IPS DF 4.7 (cell line): ENCODE data around the gene RAX2.
"Not testable (repeated sequence)": the region's sequence is repeated elsewhere in the genome, so short reads cannot be mapped to it uniquely, and the experiment has no call there.

Experiments used
- DNase-seq: peaks from one replicate; pipeline ENCODE4 v3.0.0-alpha.2; 2013; ENCODE audit warnings: low spot score; ENCODE audit errors: extremely low read depth

RAX2 gene

DNA sequence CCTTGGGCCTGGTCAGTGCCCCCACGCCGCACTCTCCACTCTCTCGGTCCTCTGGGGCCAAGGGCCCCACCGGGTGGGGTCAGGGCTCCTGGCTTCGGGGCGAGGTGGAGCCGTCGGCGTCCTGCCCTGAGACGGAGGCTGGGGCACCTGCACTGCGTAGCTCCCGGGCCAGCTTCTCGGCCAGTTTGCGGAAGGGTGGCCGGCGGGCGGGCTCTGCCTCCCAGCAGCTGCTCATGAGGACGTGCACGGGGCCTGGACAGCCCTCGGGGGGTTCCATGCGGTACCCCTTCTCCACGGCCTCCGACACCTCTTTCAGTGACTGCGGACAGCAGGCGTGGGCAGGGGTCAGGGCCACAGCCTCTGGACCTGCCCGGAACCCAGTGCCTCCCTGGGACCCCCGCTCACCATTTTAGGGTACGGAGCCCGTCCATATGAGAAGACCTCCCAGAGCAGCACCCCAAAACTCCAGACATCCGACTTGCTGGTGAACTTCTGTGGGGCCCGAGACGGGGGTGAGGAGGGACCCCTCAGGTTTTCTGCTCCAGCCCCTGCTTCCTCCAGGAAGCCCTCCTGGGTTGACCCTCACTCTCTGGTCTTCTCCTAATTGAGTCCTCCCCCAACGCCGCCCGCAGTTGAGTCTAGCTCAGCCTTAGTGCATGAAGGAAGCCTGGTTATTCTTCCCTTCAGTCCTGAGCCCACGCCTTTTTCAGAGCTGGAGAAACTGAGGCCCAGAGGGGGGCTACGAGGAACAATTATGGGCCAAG, 6.3 kb upstream of the RAX2 start:
- no peak for DNase-seq

DNA sequence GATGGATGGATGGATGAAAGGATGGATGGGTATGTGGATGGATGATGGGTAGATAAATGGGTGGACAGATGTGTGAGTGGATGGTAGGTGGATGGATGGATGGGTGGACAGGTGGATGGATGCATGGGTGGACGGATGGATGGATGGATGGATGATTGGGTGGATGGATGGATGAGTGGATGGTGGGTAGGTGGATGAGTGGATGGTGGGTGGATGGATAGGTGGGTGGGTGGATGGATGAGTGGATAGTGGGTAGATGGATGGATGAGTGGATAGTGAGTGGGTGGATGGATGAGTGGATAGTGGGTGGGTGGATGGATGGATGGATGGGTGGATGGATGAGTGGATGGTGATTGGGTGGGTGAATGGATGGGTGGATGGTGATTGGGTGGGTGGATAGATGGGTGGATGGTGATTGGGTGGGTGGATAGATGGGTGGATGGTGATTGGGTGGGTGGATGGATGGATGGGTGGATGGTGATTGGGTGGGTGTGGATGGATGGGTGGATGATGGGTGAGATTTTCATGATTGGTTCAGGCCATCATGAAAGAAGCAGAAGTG, 4.5 kb upstream of the RAX2 start:
- no peak for DNase-seq

DNA sequence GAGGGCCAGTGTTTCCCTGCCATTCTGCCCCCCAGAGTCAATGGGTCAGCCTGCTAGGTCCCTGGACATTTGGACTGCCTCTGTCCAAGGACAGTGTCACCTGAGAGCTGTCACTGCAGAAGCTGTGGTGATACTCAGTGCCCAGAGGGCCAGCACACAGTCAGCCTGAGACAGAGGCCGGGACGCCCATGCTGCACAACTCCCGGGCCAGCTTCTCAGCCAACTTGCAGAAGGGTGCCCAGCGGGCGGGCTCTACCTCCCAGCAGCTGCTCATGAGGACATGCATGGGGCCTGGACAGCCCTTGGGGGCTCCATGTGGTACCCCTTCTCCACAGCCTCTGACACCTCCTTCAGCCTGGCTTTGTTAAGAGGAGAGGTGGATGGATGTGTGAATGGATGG, 3.8 kb upstream of the RAX2 start:
- DNase-seq = no peak

DNA sequence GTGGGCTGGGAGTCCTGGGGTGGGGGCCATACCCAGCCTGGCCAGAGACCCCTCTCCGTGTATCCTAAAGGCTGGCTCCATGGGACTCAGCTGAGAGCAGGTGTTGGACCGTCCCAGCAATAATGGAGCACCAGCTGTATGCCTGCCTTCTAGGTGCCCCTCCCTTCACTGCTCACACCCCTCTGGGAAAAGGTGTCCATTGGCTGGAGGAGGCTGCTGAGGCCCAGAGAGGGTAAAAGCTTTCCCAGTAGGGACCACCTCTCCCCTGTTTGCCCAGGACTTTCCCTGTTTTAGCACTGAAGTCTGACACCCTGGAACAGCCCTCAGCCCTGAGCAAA, 3.3 kb upstream of the RAX2 start:
- no peak for DNase-seq

DNA sequence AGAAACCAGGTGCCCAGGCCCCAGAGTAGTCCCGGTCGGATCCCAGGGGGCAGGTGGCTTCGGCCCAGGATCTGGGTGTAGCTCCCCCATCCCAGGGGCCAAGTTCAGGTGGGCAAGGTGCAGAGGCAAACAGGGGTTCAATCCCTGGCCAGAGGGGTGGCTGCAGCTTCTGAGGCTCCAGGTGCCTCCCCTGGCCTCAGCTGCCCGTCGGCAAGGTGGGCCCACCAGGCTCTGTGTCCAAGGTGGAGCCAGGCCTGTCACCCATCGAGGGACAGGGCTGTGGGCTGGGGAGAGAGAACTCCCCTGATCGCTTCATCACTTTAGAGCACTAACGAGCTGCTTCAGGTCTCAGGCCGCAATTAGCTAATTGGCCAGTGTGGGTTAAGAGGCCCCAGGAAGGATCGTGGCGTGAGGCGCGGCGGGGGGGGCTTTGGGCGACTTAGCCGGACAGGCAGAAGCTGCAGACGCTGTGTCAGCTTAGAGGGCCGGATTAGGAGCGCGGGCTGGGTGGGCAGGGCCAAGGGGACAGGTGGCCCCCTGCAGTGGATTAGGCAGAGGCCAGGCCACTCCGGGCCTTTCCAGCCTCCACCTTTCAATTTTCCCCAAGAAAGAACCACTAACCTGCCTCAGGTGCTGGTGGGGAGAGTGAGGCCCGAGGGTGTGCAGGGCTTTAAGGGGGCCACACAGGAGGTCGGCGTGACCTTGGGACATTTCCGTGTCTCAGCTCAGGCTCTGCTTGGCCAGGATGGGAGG, 2.8 kb upstream of the RAX2 start:
- no peak for DNase-seq

DNA sequence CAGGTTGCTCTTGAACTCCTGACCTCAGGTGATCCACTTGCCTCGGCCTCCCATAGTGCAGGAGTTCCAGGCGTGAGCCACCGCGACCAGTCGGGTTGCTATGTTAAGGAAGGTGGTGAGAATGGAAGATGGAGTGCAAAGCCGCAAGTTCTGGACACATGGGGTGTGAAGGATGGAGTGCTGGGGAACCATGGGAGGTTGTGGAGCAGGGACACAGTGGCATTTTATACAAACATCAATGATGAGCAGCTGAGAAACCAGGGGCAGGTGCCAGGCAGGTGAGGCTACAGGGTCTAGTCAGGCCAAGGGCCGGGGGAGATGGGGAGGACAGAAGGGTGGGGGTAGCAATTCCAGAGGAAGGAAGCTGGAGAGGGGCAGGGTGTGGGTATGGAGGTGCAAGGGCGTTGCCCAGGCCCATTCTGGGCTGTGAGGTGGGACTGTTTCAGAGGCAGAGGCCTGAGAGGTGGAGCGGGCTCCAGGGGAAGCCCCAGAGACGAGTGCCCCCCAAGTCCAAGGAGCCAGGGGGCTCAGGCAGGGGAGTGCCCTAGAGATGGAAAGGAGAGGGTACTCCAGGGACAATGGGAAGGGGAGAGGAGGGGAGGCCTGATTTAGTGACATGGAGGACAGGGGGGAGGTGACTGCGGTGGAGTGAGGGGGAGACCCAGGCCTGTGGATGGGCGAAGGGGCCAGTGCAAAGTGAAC, 1.9 kb upstream of the RAX2 start:
- no peak for DNase-seq

DNA sequence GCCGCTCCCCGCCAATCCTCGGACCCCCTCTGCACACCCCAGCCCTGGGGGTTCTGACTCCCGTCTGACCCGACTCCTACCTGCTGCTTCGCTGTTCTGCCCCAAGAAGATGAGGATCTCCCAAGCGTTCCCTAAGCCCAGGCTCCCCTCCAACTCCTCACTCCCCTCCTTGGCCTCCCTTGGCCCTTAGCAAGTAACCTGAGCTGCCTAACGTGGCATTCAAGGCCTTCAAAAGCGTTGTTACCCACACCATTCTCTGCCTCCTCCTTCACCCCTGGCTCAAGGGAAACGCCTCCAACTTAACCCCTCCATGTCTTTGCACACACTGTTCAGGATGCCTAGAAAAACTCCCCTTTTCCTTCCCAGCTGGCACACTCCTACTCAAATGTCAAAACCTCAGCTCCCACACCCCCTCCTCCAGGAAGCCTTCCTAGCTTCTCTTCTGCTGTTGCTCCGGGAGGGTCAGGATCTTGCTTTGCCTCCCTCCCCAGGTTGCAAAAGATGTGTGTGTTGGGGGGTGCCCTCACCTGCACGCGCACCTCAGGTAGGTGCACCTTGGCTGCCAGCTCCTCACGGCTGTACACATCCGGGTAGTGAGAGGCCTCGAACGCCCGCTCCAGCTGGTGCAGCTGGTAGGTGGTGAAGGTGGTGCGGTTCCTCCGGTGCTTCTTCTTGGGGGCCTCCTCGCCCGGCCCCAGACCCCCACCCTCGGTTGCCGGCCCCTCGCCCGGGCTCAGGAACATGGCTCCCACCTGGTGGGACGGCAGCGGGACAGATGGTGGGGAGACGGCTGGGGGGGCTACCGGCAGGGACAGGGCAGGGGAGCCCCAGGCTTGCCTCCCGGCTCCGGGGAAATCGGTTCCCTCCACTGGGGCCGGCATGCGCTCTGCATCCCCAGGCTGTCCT, 775 bp downstream of the RAX2 start:
- no peak for DNase-seq

DNA sequence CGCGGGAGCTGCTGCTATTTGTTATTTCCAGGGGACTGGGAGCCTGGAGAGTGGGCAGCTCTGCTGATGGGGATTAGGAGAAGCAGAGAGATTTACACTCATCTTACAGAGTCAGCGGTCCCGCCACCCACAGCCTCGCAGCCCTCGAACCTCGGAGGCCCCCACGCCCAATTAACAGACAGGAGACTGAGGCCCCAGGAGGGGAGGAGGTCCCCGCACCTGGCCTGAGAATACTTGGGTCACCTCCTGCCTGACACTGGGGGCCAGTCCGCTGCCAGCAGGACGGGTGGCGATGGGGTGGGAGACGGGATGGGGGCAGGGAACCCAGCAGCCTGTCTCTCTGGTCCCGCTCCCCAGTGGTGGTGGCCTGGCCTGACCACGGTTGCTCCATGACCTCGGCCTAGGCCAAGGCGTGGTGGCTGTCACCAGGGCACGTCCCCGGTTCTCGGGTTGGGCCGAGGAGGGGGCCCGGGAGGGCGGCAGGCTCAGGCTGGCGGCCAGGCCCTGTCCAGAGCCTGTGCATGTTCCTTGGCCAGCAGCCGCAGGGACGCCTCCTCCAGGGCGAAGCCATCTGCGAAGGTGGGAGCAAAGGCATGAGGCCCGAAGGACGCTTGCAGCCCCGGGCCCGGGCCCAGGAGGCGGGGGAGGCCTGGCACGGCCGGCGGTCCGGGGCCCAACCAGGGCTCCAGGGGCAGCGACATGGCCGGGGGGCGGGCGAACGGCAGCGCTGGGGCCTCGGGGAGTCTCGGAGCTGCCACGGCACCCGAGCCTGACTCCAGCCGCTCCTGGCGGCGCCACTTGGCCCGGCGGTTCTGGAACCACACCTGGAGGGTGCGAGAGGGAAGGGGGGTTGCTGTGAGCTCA, 1.7 kb downstream of the RAX2 start:
- no peak for DNase-seq

DNA sequence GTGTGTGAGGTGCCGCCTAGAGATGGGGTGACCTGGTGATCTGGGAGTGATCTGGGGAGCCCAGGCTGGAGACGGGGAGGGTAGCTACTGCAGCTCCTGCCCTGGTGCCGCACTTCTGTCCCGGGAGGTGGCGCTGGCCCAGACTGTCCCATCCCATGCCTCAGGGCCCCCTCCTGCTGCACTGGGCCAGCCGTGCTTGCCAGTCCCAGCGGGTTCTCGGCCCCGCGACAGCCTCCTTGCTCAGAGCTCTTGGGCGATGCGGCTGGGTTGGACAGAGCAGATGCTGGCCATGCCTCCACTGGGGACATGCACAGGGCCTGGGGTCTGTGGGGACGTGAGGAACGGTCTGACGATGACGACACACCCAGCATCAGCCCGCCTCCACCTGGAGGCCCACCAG, 2.5 kb downstream of the RAX2 start:
- no peak for DNase-seq

DNA sequence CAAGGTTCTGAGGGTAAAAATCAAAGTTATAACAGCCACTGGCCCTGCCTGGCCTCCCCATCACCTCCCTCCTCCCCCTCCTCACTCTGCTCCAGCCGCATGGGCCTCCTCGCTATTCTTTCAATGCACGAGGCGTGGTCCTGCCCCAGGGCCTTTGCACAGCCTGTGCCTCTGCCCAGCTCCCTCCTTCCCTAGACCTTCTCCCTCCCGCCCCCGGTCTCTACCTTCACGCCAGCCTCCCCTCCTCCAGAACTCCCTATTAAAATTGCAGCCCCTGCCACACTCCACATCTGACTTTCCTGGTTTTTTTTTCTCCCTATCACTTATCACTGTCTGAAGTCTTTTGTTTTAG, 3.3 kb downstream of the RAX2 start:
- no peak for DNase-seq

DNA sequence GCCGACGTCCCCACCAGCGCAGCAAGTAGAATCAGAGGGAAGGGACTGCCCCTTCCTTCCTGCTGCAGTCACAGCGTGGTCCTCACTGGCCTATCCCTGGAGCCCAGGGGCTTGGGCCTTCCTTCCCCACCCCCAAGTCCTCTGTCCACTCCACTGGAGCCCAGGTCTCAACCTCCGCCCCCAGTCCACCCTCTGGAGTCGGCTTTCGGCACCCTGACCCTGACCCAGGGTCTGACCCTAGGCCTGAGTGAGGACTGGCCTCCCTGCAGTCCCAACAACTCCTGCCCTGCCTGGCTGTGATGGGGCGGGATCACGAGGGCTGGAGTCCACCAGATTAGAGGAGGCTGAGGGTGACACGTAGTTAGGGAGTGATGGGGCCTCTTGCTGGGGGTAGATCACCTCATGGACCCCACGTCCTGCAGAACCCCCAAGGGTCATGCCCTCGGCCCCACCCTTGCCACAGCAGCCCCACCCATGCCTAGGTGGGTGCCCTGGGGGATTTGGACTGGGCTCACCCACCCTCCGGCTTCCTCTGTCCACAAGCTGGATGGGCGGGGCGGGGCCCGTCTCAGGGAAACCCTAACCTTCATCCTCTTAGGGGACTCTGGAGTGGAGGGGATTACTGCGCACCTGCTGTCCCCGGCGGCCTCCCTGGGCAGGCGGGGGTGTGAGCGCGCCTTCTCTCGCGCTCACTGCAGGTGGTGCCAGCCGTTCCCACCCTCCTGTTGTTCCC, 3.8 kb downstream of the RAX2 start:
- DNase-seq = no peak

DNA sequence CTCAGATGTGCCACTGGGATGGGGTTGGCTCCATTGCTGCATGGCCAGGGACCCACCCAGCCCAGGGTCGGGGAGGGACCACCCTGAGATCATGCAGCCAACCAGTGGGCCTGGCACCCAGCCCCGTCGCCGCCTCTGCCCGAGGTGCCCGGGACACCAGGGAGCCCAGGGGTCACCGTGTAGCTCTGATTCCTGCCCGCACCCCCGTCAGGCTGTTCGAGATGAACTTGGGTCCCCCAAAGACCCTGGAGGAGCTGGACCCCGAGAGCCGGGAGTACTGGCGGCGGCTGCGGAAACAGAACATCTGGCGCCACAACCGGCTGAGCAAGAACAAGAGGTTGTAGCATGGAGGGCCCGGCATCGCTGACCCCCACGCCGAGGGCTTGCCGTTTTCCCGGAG, 5.0 kb downstream of the RAX2 start:
- no peak for DNase-seq

DNA sequence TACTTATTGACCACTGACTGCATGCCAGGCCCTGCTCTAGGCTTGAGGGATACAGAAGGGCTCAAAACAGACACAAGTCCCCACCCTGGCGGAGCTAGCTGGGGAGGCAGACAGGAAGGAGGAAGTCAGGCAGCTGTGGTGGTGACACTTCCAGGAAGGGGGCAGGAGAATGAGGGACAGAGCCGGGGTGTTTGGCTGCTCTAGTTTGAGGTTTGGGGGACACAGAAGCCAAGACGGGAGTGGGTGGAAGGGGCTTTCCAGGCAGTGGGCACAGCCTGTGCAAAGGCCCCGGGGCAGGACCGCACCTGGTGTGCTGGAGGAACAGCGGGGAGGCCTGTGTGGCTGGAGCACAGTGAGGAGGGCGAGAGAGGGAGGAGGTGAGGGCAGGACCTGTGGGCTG, 5.5 kb downstream of the RAX2 start:
- DNase-seq = no peak

DNA sequence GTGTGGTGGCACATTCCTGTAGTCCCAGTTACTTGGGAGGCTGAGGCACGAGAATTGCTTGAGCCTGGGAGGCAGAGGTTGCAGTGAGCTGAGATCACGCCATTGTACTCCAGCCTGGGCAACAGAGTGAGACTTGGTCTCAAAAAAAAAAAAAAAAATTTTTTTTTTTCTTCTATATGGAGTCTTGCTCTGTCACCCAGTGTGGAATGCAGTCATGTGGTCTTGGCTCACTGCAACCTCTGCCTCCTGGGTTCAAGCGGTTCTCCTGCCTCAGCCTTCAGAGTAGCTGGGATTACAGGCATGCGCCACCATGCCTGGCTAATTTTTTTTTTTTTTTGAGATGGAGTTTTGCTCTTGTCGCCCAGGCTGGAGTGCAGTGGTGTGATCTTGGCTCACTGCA, 6.3 kb downstream of the RAX2 start:
- DNase-seq = not testable (repeated sequence)

DNA sequence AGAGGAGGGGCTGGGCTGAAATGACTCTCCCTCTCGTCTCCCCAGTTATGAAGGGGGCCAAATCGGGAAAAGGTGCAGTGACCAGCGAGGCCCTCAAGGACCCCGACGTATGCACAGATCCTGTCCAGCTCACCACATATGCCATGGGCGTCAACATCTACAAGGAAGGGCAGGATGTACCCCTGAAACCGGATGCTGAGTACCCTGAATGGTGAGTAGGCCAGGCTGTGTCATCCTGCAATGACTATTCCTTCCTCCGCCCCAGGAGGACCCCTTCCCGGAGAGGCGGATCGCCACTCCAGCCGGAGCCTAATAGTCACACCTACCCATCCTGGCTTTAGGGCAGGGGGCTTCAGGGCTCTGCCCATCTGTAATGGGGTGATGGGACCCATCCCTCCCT, 6.9 kb downstream of the RAX2 start:
- no peak for DNase-seq

DNA sequence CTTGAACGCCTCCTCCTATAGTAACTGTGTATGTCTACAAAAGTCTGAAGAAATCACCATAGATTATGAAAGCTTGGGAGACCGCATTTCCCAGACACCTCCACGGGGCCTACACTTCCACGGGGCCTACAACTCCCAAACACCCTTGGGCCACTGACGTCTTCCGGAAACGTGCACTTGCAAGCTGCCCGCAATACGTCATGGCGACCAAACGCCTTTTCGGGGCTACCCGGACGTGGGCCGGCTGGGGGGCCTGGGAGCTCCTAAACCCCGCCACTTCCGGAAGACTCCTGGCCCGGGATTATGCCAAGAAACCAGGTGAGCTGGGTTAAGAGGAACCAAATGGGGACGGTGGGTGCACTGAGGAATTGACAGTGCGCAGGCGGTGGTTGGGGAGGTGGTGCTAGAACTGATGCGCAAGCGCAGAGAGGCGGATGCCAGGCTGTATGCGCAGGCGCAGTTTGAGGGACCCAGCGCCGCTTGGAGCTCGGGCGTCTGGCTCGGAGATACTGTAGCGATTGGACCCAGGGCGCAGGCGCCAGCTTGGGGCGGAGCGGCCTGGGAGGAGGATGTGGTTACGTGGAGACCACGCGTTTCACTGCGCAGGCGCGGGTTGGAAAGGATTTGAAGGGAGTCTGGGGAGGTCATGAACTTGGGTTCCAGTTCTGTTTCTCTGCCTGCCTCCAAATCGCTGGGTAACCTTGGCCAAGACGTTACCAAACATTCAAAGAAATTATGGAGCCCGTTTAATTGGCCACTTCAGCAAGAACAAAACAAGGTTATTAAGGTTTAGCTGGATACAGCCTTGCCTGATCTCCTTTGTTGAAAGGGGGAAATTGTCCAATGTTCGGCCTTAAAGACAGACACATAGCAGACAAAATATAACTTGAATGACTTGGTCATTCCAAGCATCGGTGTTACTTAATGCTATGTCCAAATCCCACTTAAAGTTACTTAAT, 9.2 kb downstream of the RAX2 start, which contains the start of gene MRPL54:
Gene MRPL54 (plus strand): TSS at position 182 of the 959 bp plus-strand sequence. CDS start 19 bp downstream, at position 201.
- no peak for DNase-seq

DNA sequence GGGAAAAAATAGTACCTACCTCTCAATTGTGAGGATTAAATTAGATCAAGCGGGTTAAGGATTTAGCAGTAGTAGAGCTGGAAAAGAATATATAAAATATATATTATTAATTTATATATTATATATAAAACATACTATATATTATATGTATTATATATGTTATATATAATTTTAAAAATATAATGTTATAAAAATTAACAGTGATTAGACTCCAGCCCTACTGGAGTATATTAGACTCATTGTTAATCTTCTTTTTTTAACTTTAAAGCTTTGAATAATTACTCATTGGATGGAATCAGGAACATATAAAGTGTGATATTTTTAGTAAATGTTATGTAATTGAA, 9.9 kb downstream of the RAX2 start:
- DNase-seq = no peak

DNA sequence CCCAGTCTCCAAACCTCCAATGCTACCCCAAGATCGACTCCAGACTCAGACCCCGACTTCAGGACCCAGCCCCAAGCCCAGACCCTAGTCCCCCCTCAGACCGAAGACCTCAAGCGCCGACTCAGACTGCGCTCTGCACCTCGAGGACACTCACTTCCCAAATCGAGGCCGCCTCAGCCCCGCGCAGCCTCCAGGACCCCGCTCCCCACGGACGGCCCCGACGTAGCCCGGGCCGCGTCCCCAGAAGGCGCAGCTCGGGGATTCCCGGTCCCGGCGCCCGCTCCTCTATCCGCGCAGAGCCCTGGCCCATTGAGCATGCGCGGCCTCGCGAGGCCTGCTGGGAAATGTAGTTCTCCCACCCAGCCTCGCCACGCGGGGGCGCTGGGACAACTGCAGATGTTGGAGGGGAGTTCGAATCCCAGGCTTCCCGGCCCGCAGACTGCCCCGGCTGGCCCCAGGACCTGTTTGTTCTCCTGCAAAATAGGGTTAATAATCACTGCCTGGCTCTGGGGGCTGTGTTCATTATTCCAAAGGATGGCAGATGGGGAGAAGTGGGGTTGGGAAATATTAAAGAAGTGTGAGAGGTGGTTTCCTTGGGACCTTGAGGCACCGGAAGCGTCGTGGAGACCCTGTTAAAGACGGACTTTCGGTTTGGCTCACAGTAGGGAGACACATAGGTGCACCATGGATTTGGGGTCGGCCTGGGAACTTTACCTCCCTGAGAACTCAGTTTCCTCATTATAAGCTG, 10.5 kb downstream of the RAX2 start, which contains the start of gene APBA3:
Gene APBA3 (minus strand): TSS at position 311 of the 748 bp plus-strand sequence. CDS start 1,428 bp downstream, outside the sequence.
- no peak for DNase-seq
